Body of pancreas (tissue), 4 donors: Measurements from ENCODE around the gene NAA40. TPM values are rescaled to one million over a fixed set of nuclear protein-coding genes. Genes with fewer than 3 reads are reported as not detected.
"Not testable (repeated sequence)": the region's sequence is repeated elsewhere in the genome, so short reads cannot be mapped to it uniquely, and the experiment has no call there.

Experiments
- ATAC-seq: fragments of 150-250 bp; one replicate; pipeline ENCODE4 v1.9.1; 2016
- DNase-seq, 4 donors: peaks; one replicate each; pipeline ENCODE4 v3.0.0-alpha.2; 2019
- H3K27ac ChIP-seq, 4 donors: fragments of 200-600 bp; sonication (generic); 1 replicate in 3 of 4; 2 replicates in 1 of 4; pipeline versions ENCODE4 v1.5.1 to v1.6.1; 2016 to 2019; ENCODE audit warnings: mild to moderate bottlenecking in 1 of 4, mixed read lengths in 1 of 4, moderate library complexity in 1 of 4
- H3K27me3 ChIP-seq, 2 donors: fragments of 200-600 bp; sonication (generic); one replicate each; pipeline ENCODE4 v1.6.0; 2016; ENCODE audit warnings: mild to moderate bottlenecking in 1 of 2
- H3K36me3 ChIP-seq, 2 donors: fragments of 200-600 bp; sonication (generic); replicated peaks in 1 of 2; 2 replicates each; pipeline ENCODE4 v1.5.1; 2016; ENCODE audit warnings: low read depth in 2 of 2; ENCODE audit not compliant: insufficient read depth in 1 of 2
- H3K4me1 ChIP-seq: fragments of 200-600 bp; sonication (generic); one replicate; pipeline ENCODE4 v1.6.0; 2016
- H3K4me3 ChIP-seq, 2 donors: fragments of 200-600 bp; sonication (generic); 1 replicate in 1 of 2; 2 replicates in 1 of 2; pipeline ENCODE4 v1.5.1; 2016 to 2019
- H3K9me3 ChIP-seq, 3 donors: fragments of 200-600 bp; sonication (generic); 1 replicate in 2 of 3; 2 replicates in 1 of 3; pipeline ENCODE4 v1.5.1; 2016
- CTCF ChIP-seq, 7 experiments: fragments of 450-650 bp in 4 of 7; fragments of 200-600 bp in 3 of 7; sonication (generic) in 3 of 7; IDR thresholded peaks; one replicate each; pipeline ENCODE4 v1.5.1; 2016 to 2019; ENCODE audit warnings: antibody characterized with exemption in 7 of 7
- POLR2A ChIP-seq, 3 donors: fragments of 450-650 bp; IDR thresholded peaks; one replicate each; pipeline ENCODE4 v1.6.1; 2016; ENCODE audit warnings: antibody characterized with exemption in 3 of 3, mild to moderate bottlenecking in 2 of 3
- WGBS, 2 donors: methylation state at CpG; one replicate each; pipeline ENCODE4 v1.1.5; 2017; 5-methylcytosine and 5-hydroxymethylcytosine counted together
- intact Hi-C: fragments of 100-400 bp; cut with DNase I; formaldehyde crosslinking; loops from one replicate; pipeline ENCODE4 v1.15.1; 2023
- total RNA-seq, 2 donors: library from RNA; depleted of rRNA; stranded (reverse); fragments of >200 nt; gene quantifications; one replicate each; pipeline ENCODE4 v1.1.0, GENCODE V29; 2016

The NAA40 gene
- total RNA-seq, 2 donors from 2014 or later, result 14.3 to 21.8 TPM

GRCh38 chr11:63966444-63966843, 27.6 kb downstream of the NAA40 start:
- DNase-seq, result no peak
- Histone ChIP-seq H3K27ac (no peak overlapping the region), H3K4me1 (no peaks in the 10 kb centered on the region), H3K27me3 (no peaks in the 10 kb centered on the region), H3K9me3 (no peaks in the 10 kb centered on the region), H3K4me3 (no peak overlapping the region), H3K36me3 (no peaks in the 10 kb centered on the region)
- TF ChIP-seq POLR2A (IDR thresholded peaks at IDR 0.05), result no peak
- TF ChIP-seq CTCF (IDR thresholded peaks at IDR 0.05), result no peak
- ATAC-seq, result no peak
- intact Hi-C loops, result no loop called here
- 100% methylated on average over 1 of the region's 1 CpG for WGBS, 2 donors

- DNase-seq, result no peak
Observed at GRCh38 chr11:63969461-63969860, 30.7 kb downstream of the NAA40 start.

GRCh38 chr11:63970902-63971301, 32.1 kb downstream of the NAA40 start:
- DNase-seq (no peak), ATAC-seq (no peak)
- H3K9me3 ChIP-seq, result no peaks in the 10 kb centered on the region
- 60 to 62% methylated on average over 3 to 5 of the region's 5 CpGs for WGBS, 2 donors
- no peak for TF ChIP-seq CTCF (IDR thresholded peaks at IDR 0.05)
- TF ChIP-seq POLR2A (IDR thresholded peaks at IDR 0.05), result no peak
- no peaks in the 10 kb centered on the region for H3K27me3 ChIP-seq
- H3K27ac ChIP-seq, result no peak overlapping the region
- H3K4me3 ChIP-seq, result no peak overlapping the region
- peaks cover 11% of the 10 kb centered on the region for H3K4me1 ChIP-seq
- no peaks in the 10 kb centered on the region for H3K36me3 ChIP-seq
- intact Hi-C loops, result no loop called here

More at GRCh38 chr11:63969461-63969860, 30.7 kb downstream of the NAA40 start:
- H3K9me3 ChIP-seq, result no peaks in the 10 kb centered on the region
- intact Hi-C loops, result no loop called here
- H3K4me3 ChIP-seq, result no peak overlapping the region
- no peaks in the 10 kb centered on the region for H3K27me3 ChIP-seq
- TF ChIP-seq CTCF (IDR thresholded peaks at IDR 0.05) (no peak), POLR2A (IDR thresholded peaks at IDR 0.05) (no peak)
- WGBS, 2 donors, result 50 to 60% methylated on average over 2 of the region's 2 CpGs
- peaks cover 3% of the 10 kb centered on the region for H3K4me1 ChIP-seq
- H3K27ac ChIP-seq, result no peak overlapping the region
- no peaks in the 10 kb centered on the region for H3K36me3 ChIP-seq
- no peak for ATAC-seq

GRCh38 chr11:63973912-63974258, 35.1 kb downstream of the NAA40 start:
- H3K27me3 ChIP-seq, H3K36me3 ChIP-seq, ATAC-seq, H3K9me3 ChIP-seq, intact Hi-C loops, DNase-seq, H3K4me3 ChIP-seq: not testable (repeated sequence)
- Histone ChIP-seq H3K4me1 (peaks cover 20% of the 10 kb centered on the region), H3K27ac (peak overlapping the region in 1 of 4 donors; percentile 34)
- 57% methylated on average over 18 of the region's 18 CpGs for WGBS, 2 donors

GRCh38 chr11:63974259-63975143, 35.7 kb downstream of the NAA40 start, which contains the start of gene COX8A:
TSS of gene COX8A (plus strand) at chr11:63974620. CDS start at chr11:63974681, 61 bp downstream.
- H3K36me3 ChIP-seq, result no peaks in the 10 kb centered on the region
- no peaks in the 10 kb centered on the region for H3K9me3 ChIP-seq
- peak within 1 kb of the TSS; percentile 76 to 94 (median 88) for H3K27ac ChIP-seq
- WGBS, 2 donors, result 1% methylated on average over 36 to 67 of the region's 67 CpGs
- DNase-seq, result peak; percentile 98 to 100 (median 99)
- no peaks in the 10 kb centered on the region for H3K27me3 ChIP-seq
- H3K4me3 ChIP-seq, result peak within 1 kb of the TSS; percentile 42 to 53
- intact Hi-C loops, result no loop called here
- peaks cover 20% of the 10 kb centered on the region for H3K4me1 ChIP-seq
- ATAC-seq, result peak; percentile 99
- peak in 2 of 7 experiments; percentile 23 to 30 for TF ChIP-seq CTCF (IDR thresholded peaks at IDR 0.05)
- TF ChIP-seq POLR2A (IDR thresholded peaks at IDR 0.05), result peak; percentile 20 to 77 (median 74)
